ENCODE results near the gene OR2A42.
"Not testable (repeated sequence)": the region's sequence is repeated elsewhere in the genome, so short reads cannot be mapped to it uniquely, and the experiment has no call there.

Gene OR2A42

DNA sequence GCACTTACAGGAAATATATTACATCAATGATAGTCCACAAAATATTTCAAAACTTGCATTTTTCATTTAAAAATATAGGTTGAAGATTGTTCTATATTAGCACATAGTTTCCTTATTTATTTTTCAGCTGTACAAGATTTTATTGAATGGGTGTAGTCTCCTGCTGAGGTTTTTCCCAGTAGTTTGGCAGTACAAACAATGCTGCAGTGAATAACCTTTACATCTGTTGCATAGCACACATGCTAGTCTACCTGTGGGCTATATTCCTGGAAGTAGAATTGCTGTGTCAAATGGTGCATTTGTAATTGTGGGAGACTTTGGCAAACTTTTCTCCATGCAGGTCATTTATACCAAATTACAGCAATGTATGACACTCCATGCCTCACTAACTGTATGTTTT lies 18.9 kb downstream of the OR2A42 start:
- not testable (repeated sequence) for DNase-seq

- DNase-seq = not testable (repeated sequence)
Measured at GRCh38 chr7:144219149-144219548, 20.3 kb downstream of the OR2A42 start.

GRCh38 chr7:144218581-144218980 lies 20.8 kb downstream of the OR2A42 start:
- not testable (repeated sequence) for DNase-seq

GRCh38 chr7:144217200-144217599 lies 22.2 kb downstream of the OR2A42 start:
- not testable (repeated sequence) for DNase-seq

DNA sequence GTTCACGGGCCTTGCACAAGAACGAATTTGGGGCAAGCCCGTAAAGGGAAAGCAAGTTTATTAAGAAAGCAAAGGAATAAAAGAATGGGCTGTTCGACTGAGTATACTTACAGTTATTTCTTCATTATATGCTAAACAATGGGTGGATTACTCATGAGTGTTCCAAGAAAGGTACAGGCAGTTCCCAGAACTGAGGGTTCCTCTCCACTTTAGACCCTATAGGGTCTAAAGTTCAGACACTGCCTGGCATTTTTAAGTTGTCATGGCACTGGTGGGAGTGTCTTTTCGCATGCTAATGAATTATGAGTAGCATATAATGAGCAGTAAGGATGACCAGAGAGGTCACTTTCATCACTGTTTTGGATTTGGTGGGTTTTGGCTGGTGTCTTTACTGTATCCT lies 34.1 kb downstream of the OR2A42 start:
- not testable (repeated sequence) for DNase-seq

DNA sequence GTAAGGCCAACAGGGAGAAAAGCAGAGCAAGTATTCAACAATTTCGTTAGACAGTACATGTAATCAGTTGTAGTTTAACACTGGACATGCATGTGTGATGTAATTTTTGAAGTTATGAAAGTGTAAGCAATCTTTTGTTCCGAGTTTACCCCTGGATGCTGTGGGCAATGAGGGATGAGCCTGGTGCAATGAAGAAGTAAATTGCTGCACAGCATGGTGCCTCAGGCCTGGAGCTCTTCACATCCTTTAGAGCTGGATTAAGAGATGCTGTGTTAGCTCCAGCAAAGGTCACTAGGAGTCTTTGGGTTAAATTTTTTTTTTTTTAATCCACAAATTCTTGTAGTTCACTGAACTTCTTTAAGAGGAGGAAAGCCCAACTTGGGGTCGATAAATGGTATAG lies 36.3 kb downstream of the OR2A42 start:
- not testable (repeated sequence) for DNase-seq

GRCh38 chr7:144201978-144202377 lies 37.4 kb downstream of the OR2A42 start:
- not testable (repeated sequence) for DNase-seq

DNA sequence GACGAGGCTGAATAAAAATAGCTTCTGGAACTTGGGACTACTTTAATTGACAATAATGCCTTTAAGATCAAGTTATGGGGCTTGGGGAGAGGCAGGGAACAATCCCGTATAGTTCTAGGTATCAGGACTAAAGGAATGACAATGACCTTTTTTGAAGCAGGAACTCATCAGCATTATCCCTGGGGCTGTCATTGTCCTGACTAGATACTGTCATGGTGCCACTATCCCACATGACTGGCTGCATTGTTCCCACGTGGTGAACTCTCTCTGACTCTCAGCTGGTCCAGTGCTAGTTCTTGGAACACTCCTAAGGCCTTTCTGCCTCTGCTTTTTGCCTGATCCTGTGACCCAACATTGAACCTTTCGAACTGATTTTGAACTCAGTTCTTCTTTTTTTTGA lies 40.5 kb downstream of the OR2A42 start:
- not testable (repeated sequence) for DNase-seq

DNA sequence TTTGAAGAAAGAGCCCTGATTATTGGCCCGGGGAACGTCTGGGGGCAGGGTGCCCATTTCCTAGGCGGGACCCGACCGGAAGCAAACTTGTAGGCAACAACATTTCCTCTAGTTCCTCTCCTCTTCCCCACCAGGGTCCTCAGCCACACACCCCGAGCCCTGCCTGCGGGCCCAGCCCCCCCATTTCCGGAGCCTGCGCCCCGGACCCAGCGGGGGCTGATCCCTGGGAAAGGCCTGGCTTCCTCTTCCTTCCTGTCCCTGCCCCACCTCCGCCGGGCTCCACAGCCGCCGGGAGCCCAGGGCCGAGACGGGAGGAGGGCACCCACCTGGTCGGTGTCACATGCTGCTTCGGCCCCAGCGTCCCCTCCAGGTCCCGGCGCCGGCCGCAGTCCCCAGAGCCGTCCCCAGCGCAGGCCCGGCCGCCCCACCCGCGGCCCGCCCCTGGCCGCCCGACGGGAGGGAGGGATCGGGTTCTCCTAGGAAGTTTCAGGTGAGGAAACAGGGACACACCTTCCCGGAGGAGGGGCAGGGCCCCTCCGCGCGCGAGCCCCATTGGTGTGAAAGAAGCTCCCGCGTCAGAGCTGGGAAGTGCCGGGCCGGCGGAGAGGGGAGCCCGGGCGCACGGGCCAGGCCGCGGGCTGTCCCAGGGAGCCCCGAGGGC lies 44.1 kb downstream of the OR2A42 start, which contains the start of gene ARHGEF35:
TSS of gene ARHGEF35 (minus strand) at position 622 of the 661 bp plus-strand sequence. CDS start 7,450 bp downstream, outside the sequence.
- not testable (repeated sequence) for DNase-seq

DNA sequence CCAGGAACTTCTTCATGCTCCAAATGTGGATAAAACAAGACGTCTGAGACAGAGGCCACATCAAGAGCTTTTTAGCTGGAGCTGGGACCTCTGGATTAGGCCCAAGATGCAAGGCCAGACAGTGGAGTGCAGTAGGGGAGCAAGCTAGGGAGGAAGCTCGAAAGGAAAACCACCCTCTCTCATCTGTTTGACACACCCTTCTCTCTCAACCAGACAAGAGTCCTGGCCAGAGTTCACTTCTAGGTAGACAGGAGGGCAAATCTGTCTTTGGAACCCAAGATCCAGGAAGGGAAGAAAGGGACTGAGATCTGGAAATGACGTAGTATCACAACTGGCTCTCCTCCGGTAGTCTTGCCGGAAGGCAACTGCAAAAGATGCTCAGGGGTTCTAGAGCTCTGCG lies 45.0 kb downstream of the OR2A42 start:
- DNase-seq = not testable (repeated sequence)

DNA sequence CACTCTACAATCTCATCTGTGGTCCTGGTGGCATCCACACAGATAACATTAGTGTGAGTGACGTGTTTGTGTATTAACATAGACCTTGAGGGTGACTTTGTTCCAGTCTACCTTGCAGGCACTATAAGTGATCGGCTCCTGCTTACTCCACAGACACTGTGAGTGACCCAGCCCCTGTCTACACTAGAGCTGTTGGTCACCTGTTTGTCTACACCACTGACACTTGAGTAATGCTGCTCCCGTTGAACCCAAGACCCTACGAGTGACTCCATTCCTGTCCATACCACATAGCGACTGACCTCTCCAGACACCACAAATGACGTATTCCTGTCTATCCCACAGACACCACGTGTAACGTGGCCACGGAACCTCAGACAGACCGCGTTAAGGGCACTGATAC lies 45.6 kb downstream of the OR2A42 start:
- DNase-seq = not testable (repeated sequence)

- not testable (repeated sequence) for DNase-seq
Measured at GRCh38 chr7:144188578-144189171, 50.7 kb downstream of the OR2A42 start.

GRCh38 chr7:144187848-144188247 lies 51.6 kb downstream of the OR2A42 start:
- DNase-seq = not testable (repeated sequence)

DNA sequence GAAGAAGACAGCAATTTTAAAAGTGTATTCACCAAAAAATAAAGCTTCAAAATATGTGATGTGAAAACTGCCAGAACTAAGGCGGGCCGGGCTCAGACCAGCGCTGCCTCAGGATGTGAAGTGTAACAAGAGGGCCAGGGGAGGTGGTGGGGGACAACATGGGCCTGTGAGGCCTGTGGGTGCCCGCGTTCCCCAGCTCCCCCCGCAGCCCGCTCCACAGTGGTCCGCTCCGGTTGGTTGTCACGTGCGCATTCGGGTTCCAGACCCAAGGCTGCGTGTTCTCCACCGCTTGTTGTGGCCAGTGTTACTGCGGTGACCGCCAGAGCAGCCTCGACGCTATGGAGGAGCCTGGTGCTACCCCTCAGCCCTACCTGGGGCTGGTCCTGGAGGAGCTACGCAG lies 56.2 kb downstream of the OR2A42 start, which contains the start of gene CTAGE4:
TSS of gene CTAGE4 (plus strand) at position 301 of the 400 bp plus-strand sequence. CDS start at position 339, 38 bp downstream.
- not testable (repeated sequence) for DNase-seq

GRCh38 chr7:144179165-144179479 lies 60.3 kb downstream of the OR2A42 start:
- not testable (repeated sequence) for DNase-seq

DNA sequence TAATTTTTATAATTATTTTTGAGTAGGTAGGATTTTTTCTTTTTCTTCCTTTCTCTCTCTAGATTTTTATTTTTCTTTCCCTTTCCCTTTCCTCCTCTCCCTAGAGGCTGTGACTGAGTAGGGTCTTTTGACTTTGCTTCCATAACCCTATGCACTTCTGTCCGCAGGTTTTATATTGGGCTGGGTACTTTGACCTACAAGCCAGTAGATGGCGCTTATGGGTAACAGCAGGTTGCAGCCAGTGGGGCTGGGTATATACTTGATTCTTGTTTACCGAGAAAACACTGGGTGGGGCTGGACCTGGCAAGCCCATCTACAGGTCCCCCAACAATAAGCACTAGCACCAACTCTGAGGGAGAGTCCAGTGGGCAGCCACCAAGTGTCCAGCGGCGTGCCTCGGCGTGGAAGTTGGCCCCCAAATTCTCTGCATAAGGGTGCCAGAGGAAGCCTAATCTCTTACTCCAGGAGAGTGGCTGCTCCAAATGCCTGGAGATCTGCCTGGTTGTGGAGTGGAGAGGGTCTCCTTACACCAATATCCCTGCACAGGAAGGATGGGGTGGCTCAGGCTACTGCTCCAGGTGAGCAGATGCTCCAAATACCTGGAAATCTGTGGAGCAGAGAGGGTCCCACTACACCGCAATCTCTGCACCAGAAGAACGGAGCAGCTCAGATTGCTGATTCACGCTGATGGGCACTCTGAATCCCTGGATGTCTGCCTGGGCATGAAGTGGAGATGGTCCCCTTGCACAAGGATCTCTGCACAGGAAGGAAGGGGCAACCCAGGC lies 60.8 kb downstream of the OR2A42 start:
- peak; percentile 37 to 53 (median 42) for DNase-seq
